HG02588 (cell line): Measurements from ENCODE around the gene CA11.
"Not testable (repeated sequence)": the region's sequence is repeated elsewhere in the genome, so short reads cannot be mapped to it uniquely, and the experiment has no call there.

Source experiments
- ATAC-seq: cut with Tn5 transposase; IDR thresholded peaks from one replicate; pipeline ENCODE4 v1.9.1; 2021; ENCODE audit warnings: mild to moderate bottlenecking, moderate library complexity; ENCODE audit not compliant: unreplicated experiment

CA11 gene

GRCh38 chr19:48644839-48645619 lies 958 bp downstream of the CA11 start:
- ATAC-seq: no peak

- ATAC-seq: no peak
Measured at GRCh38 chr19:48644355-48644754, 1.6 kb downstream of the CA11 start.

- ATAC-seq: no peak
Measured at GRCh38 chr19:48642862-48643261, 3.1 kb downstream of the CA11 start.

- ATAC-seq: no peak
Measured at GRCh38 chr19:48641850-48642249, 4.1 kb downstream of the CA11 start.

- ATAC-seq: no peak
Measured at GRCh38 chr19:48639483-48640375, 6.3 kb downstream of the CA11 start.

- no peak for ATAC-seq
Measured at GRCh38 chr19:48638831-48639381, 7.1 kb downstream of the CA11 start.

GRCh38 chr19:48637948-48638830 lies 7.8 kb downstream of the CA11 start:
- ATAC-seq: peak; percentile 7

- ATAC-seq: peak; percentile 66
Measured at GRCh38 chr19:48637449-48637947, 8.5 kb downstream of the CA11 start.

- no peak for ATAC-seq
Measured at GRCh38 chr19:48636859-48637448, 9.0 kb downstream of the CA11 start, which contains the start of gene DBP. Gene DBP (minus strand): TSS chr19:48637379. CDS start chr19:48636994, 385 bp downstream.

GRCh38 chr19:48635966-48636858 lies 9.8 kb downstream of the CA11 start:
- ATAC-seq: no peak

- peak; percentile 24 for ATAC-seq
Measured at GRCh38 chr19:48635263-48635965, 10.6 kb downstream of the CA11 start.

- peak; percentile 30 for ATAC-seq
Measured at GRCh38 chr19:48634424-48635262, 11.3 kb downstream of the CA11 start.

GRCh38 chr19:48634036-48634342 lies 12.0 kb downstream of the CA11 start:
- ATAC-seq: no peak

- no peak for ATAC-seq
Measured at GRCh38 chr19:48633148-48634035, 12.6 kb downstream of the CA11 start.

- ATAC-seq: no peak
Measured at GRCh38 chr19:48632692-48633147, 13.3 kb downstream of the CA11 start.

- ATAC-seq: not testable (repeated sequence)
Measured at GRCh38 chr19:48632286-48632685, 13.7 kb downstream of the CA11 start.
